IMR-90 (cell line): ENCODE results near the gene LTA. TPM values are rescaled to one million over a fixed set of nuclear protein-coding genes. Genes with fewer than 3 reads are reported as not detected.

Experiments used
- ATAC-seq: fragments of 200-7000 bp; cut with Tn5 transposase; 2 replicates; pipeline ENCODE4 v1.9.1; 2020; ENCODE audit warnings: low read depth, mild to moderate bottlenecking, moderate library complexity
- BruUV-seq: library from RNA; stranded (reverse); fragments of 400-500 nt; replicated peaks from 2 replicates; lab custom pipeline; 2021; lab: Mats Ljungman, UMichigan
- CTCF ChIA-PET: fragments of 300-600 bp; formaldehyde crosslinking; extraction: SDS; loops from one replicate; lab custom pipeline; 2021; ENCODE audit warnings: antibody characterized with exemption; lab: Yijun Ruan, JAX
- POLR2A ChIA-PET: fragments of 300-600 bp; sonication (Branson Sonifier 250); formaldehyde crosslinking; loops from one replicate; lab custom pipeline; 2022; ENCODE audit warnings: antibody characterized with exemption; ENCODE audit not compliant: unreplicated experiment; lab: Charles Lee
- DNase-seq: peaks from one replicate; pipeline ENCODE4 v3.0.0; 2013
- H2AFZ ChIP-seq: replicated peaks from 2 replicates; pipeline ENCODE3; 2013; ENCODE audit warnings: low read length, mild to moderate bottlenecking; ENCODE audit not compliant: poor library complexity
- H2AK5ac ChIP-seq: 2 replicates; pipeline ENCODE4 v1.6.1; 2013; ENCODE audit warnings: low read depth, low read length, inconsistent platforms
- H2AK9ac ChIP-seq: replicated peaks from 2 replicates; pipeline ENCODE3; 2013; ENCODE audit warnings: mild to moderate bottlenecking, low read depth, low read length, moderate library complexity; ENCODE audit not compliant: poor library complexity
- H2BK120ac ChIP-seq: 2 replicates; pipeline ENCODE4 v1.6.1; 2013; ENCODE audit warnings: low read depth, low read length, inconsistent platforms
- H2BK15ac ChIP-seq: 3 replicates; pipeline ENCODE4 v1.6.1; 2013; ENCODE audit warnings: low read depth, low read length, inconsistent platforms
- H2BK20ac ChIP-seq: 2 replicates; pipeline ENCODE4 v1.6.1; 2013; ENCODE audit warnings: low read depth, mild to moderate bottlenecking, inconsistent platforms, low read length, moderate library complexity
- H2BK5ac ChIP-seq: 2 replicates; pipeline ENCODE4 v1.6.1; 2013; ENCODE audit warnings: mild to moderate bottlenecking, low read depth, low read length, inconsistent platforms; ENCODE audit not compliant: poor library complexity, severe bottlenecking
- H3K14ac ChIP-seq: replicated peaks from 2 replicates; pipeline ENCODE4 v1.6.1; 2013; ENCODE audit warnings: low read depth, low read length, inconsistent platforms
- H3K18ac ChIP-seq: 2 replicates; pipeline ENCODE4 v1.6.1; 2013; ENCODE audit warnings: low read depth, low read length, control low read depth
- H3K23ac ChIP-seq: 2 replicates; pipeline ENCODE4 v1.6.1; 2013; ENCODE audit warnings: low read depth, low read length, inconsistent platforms
- H3K27ac ChIP-seq: 2 replicates; pipeline ENCODE4 v1.5.1; 2013; ENCODE audit warnings: mild to moderate bottlenecking, control low read depth, low read length; ENCODE audit not compliant: insufficient read depth
- H3K27me3 ChIP-seq: 2 replicates; pipeline ENCODE4 v1.6.1; 2013; ENCODE audit warnings: low read length; ENCODE audit not compliant: control insufficient read depth, insufficient read depth
- H3K36me3 ChIP-seq: 2 replicates; pipeline ENCODE4 v1.6.1; 2013; ENCODE audit warnings: low read length, mixed read lengths; ENCODE audit not compliant: control insufficient read depth, insufficient read depth
- H3K4ac ChIP-seq: 2 replicates; pipeline ENCODE4 v1.6.1; 2013; ENCODE audit warnings: low read depth, low read length, inconsistent platforms
- H3K4me1 ChIP-seq: 2 replicates; pipeline ENCODE4 v1.6.1; 2013; ENCODE audit warnings: low read length, mixed read lengths; ENCODE audit not compliant: control insufficient read depth, insufficient read depth
- H3K4me2 ChIP-seq: 2 replicates; pipeline ENCODE4 v1.6.1; 2013; ENCODE audit warnings: low read depth, mild to moderate bottlenecking, control low read depth, low read length, moderate library complexity
- H3K4me3 ChIP-seq: 2 replicates; pipeline ENCODE4 v1.5.1; 2013; ENCODE audit warnings: low read depth, mild to moderate bottlenecking, control low read depth, low read length, moderate library complexity; ENCODE audit not compliant: insufficient read depth
- H3K56ac ChIP-seq: 2 replicates; pipeline ENCODE4 v1.6.1; 2013; ENCODE audit warnings: low read length, inconsistent platforms; ENCODE audit not compliant: insufficient read depth; ENCODE audit errors: extremely low read depth
- H3K79me1 ChIP-seq, 2 experiments: 2 replicates each; pipeline ENCODE4 v1.6.1; 2013; ENCODE audit warnings: low read length in 2 of 2, inconsistent platforms in 1 of 2, low read depth in 1 of 2
- H3K9ac ChIP-seq: 2 replicates; pipeline ENCODE4 v1.6.1; 2013; ENCODE audit warnings: low read depth, low read length, control low read depth
- H3K9me1 ChIP-seq: 2 replicates; pipeline ENCODE4 v1.6.1; 2013; ENCODE audit warnings: low read length, inconsistent platforms; ENCODE audit not compliant: insufficient read depth
- H3K9me3 ChIP-seq: 2 replicates; pipeline ENCODE4 v1.6.1; 2013; ENCODE audit warnings: low read length; ENCODE audit not compliant: control insufficient read depth, insufficient read depth
- H4K20me1 ChIP-seq: 2 replicates; pipeline ENCODE4 v1.6.1; 2013; ENCODE audit warnings: low read length, inconsistent platforms; ENCODE audit not compliant: insufficient read depth
- H4K5ac ChIP-seq: 2 replicates; pipeline ENCODE4 v1.6.1; 2013; ENCODE audit warnings: mild to moderate bottlenecking, low read depth, low read length, control low read depth
- H4K8ac ChIP-seq, 2 experiments: 2 replicates each; pipeline ENCODE4 v1.6.1; 2013; ENCODE audit warnings: low read depth in 2 of 2, low read length in 2 of 2, control low read depth in 1 of 2, inconsistent platforms in 1 of 2
- H4K91ac ChIP-seq: 2 replicates; pipeline ENCODE4 v1.6.1; 2013; ENCODE audit warnings: low read depth, low read length, inconsistent platforms; ENCODE audit not compliant: insufficient read depth
- CTCF ChIP-seq: conservative IDR thresholded peaks from 2 replicates; pipeline ENCODE4 v1.5.1; 2012; ENCODE audit warnings: mild to moderate bottlenecking, low read depth, low read length, improper control_type of control experiment
- RCOR1 ChIP-seq: IDR thresholded peaks from 2 replicates; pipeline ENCODE4 v1.6.1; 2012; ENCODE audit warnings: mild to moderate bottlenecking, low read length, improper control_type of control experiment; ENCODE audit not compliant: insufficient replicate concordance
- SMC3 ChIP-seq: fragments of 150-350 bp; IDR thresholded peaks from 2 replicates; pipeline ENCODE4 v1.6.1; 2016; ENCODE audit warnings: low read depth, mild to moderate bottlenecking, antibody characterized with exemption, low read length, moderate library complexity
- WGBS, 2 experiments: methylation state at CpG; one replicate each; pipeline versions ENCODE4 v1.1.5 to v1.1.7; 2013; ENCODE audit warnings: missing lambda C conversion rate in 2 of 2; ENCODE audit not compliant: insufficient read length in 1 of 2; ENCODE audit errors: extremely low coverage in 2 of 2; 5-methylcytosine and 5-hydroxymethylcytosine counted together
- dilution Hi-C: fragments of 300-500 bp; cut with HindIII; formaldehyde crosslinking; loops from one replicate; pipeline ENCODE4 v1.14.3; 2018; ENCODE audit warnings: low sequenced_read_pairs; ENCODE audit not compliant: unreplicated experiment
- in situ Hi-C: fragments of 300-500 bp; cut with MboI; formaldehyde crosslinking; loops from 3 replicates; pipeline ENCODE4 v1.14.3; 2019; ENCODE audit warnings: low sequenced_read_pairs, inconsistent platforms, mixed read lengths
- intact Hi-C: fragments of 100-400 bp; cut with micrococcal nuclease; formaldehyde crosslinking; loops from 2 replicates; pipeline ENCODE4 v1.10.0; 2022
- polyA plus RNA-seq, 3 experiments: library from polyadenylated mRNA; depleted of rRNA; stranded (reverse); fragments of >200 nt; gene quantifications; 2 replicates each; pipeline ENCODE4 v1.2.3, GENCODE V29; 2012; ENCODE audit warnings: low replicate concordance in 1 of 3
- total RNA-seq: library from RNA; depleted of rRNA; stranded (reverse); fragments of >200 nt; gene quantifications from 2 replicates; pipeline ENCODE4 v1.2.3, GENCODE V29; 2012
- TF ChIP-seq, protein P1 (sequence below): fragments of 150-350 bp; IDR thresholded peaks from 2 replicates; pipeline ENCODE4 v1.6.1; 2017; ENCODE audit warnings: mild to moderate bottlenecking, antibody characterized with exemption, low read length, low read depth

Gene LTA
- total and polyA plus RNA-seq, 2 of the 4 experiments (the other 2 are of a cell fraction), result not detected

GRCh38 chr6:31548544-31548873, 23.6 kb upstream of the LTA start:
- no peak overlapping the region for H3K14ac ChIP-seq
- H3K56ac ChIP-seq, result no peak overlapping the region
- H3K27me3 ChIP-seq, result no peaks in the 10 kb centered on the region
- peak overlapping the region; percentile 92 for H2AK5ac ChIP-seq
- H3K4me2 ChIP-seq, result peak overlapping the region; percentile 79
- TF ChIP-seq SMC3, result no peak
- TF ChIP-seq, protein P1, sequence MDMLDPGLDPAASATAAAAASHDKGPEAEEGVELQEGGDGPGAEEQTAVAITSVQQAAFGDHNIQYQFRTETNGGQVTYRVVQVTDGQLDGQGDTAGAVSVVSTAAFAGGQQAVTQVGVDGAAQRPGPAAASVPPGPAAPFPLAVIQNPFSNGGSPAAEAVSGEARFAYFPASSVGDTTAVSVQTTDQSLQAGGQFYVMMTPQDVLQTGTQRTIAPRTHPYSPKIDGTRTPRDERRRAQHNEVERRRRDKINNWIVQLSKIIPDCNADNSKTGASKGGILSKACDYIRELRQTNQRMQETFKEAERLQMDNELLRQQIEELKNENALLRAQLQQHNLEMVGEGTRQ, result no peak
- no peak for TF ChIP-seq CTCF
- TF ChIP-seq RCOR1, result no peak
- H3K4me3 ChIP-seq, result no peak overlapping the region
- H3K23ac ChIP-seq, result no peak overlapping the region
- no peak overlapping the region for H3K9ac ChIP-seq
- peaks cover 6% of the 10 kb centered on the region for H3K9me1 ChIP-seq
- H4K20me1 ChIP-seq, result no peaks in the 10 kb centered on the region
- peak overlapping the region; percentile 89 to 98 for H4K8ac ChIP-seq
- peak overlapping the region; percentile 87; the same call in 1 of the 2 replicates for H3K4ac ChIP-seq
- no peak overlapping the region for H2BK20ac ChIP-seq
- no peak overlapping the region for H2BK5ac ChIP-seq
- H3K36me3 ChIP-seq, result peaks cover 11% of the 10 kb centered on the region
- no CpG with 5 or more reads among the region's 2 CpGs for WGBS, 2 experiments
- peaks cover 6% of the 10 kb centered on the region for H3K4me1 ChIP-seq
- in situ Hi-C loops, result loop anchor here (5.0 to 10.0 kb wide), 2 partner anchors 49 to 286 kb away; no protein-coding TSS in a partner anchor
- H2BK120ac ChIP-seq, result no peak overlapping the region
- H4K91ac ChIP-seq, result no peak overlapping the region
- peaks cover 5 to 26% of the 10 kb centered on the region in 2 experiments; a peak in 2 of 4 replicates for H3K79me1 ChIP-seq
- H2BK15ac ChIP-seq, result no peak overlapping the region
- H4K5ac ChIP-seq, result peak overlapping the region; percentile 89
- CTCF ChIA-PET, result interaction anchor here (2.4 kb wide), 1 partner anchor 50 kb away, joined by 14 read pairs; no protein-coding TSS in a partner anchor
- no peak for DNase-seq
- no peak overlapping the region for H2AK9ac ChIP-seq
- dilution Hi-C loops, result no loop called here
- H3K18ac ChIP-seq, result no peak overlapping the region
- no peak for ATAC-seq
- intact Hi-C loops, result loop anchor here (5.0 kb wide), 3 partner anchors 34 to 404 kb away; partner anchors contain the start of genes HSPA1B and LTB
- H3K9me3 ChIP-seq, result no peaks in the 10 kb centered on the region
- POLR2A ChIA-PET, result no interaction called here
- H3K27ac ChIP-seq, result peak overlapping the region; percentile 56; the same call in 1 of the 2 replicates
- BruUV-seq, result no TSS peak
- no peak overlapping the region for H2AFZ ChIP-seq
